DOHH2 (cell line): ENCODE data around the gene WNT2.

Experiments
- H3F3A ChIP-seq: fragments of 200-600 bp; sonication (generic), shearing (Covaris generic); 2 replicates; pipeline ENCODE4 v1.6.0; 2016; ENCODE audit warnings: antibody characterized with exemption, mild to moderate bottlenecking; ENCODE audit not compliant: control insufficient read depth, insufficient read depth
- H3K27ac ChIP-seq: fragments of 200-600 bp; sonication (generic); 2 replicates; pipeline ENCODE4 v1.5.1; 2014; ENCODE audit warnings: low read depth, mild to moderate bottlenecking, low read length, moderate library complexity
- H3K27me3 ChIP-seq: fragments of 200-600 bp; sonication (generic); 2 replicates; pipeline ENCODE4 v1.6.1; 2014; ENCODE audit warnings: mild to moderate bottlenecking, low read length, mixed read lengths; ENCODE audit not compliant: control insufficient read depth
- H3K36me3 ChIP-seq: fragments of 200-600 bp; sonication (generic); 2 replicates; pipeline ENCODE4 v1.6.1; 2014; ENCODE audit warnings: mild to moderate bottlenecking, low read length, moderate library complexity, mixed read lengths; ENCODE audit not compliant: control insufficient read depth
- H3K4me1 ChIP-seq: fragments of 200-600 bp; sonication (generic); 2 replicates; pipeline ENCODE4 v1.6.1; 2014; ENCODE audit warnings: mild to moderate bottlenecking, low read length, mixed read lengths; ENCODE audit not compliant: control insufficient read depth
- H3K4me2 ChIP-seq: fragments of 200-600 bp; sonication (generic); 2 replicates; pipeline ENCODE4 v1.6.0; 2014; ENCODE audit warnings: mild to moderate bottlenecking, low read length, moderate library complexity
- H3K4me3 ChIP-seq: fragments of 200-600 bp; sonication (generic); 2 replicates; pipeline ENCODE4 v1.5.1; 2014; ENCODE audit warnings: mild to moderate bottlenecking, low read length, mixed read lengths
- H3K79me2 ChIP-seq: fragments of 200-600 bp; sonication (generic); 2 replicates; pipeline ENCODE4 v1.6.1; 2014; ENCODE audit warnings: mild to moderate bottlenecking, low read length, mixed read lengths; ENCODE audit not compliant: control insufficient read depth
- H3K9me2 ChIP-seq: fragments of 200-600 bp; sonication (generic); replicated peaks from 2 replicates; pipeline ENCODE4 v1.6.1; 2014; ENCODE audit warnings: mild to moderate bottlenecking, low read length, mixed read lengths; ENCODE audit not compliant: control insufficient read depth
- H3K9me3 ChIP-seq: fragments of 200-600 bp; sonication (generic); 2 replicates; pipeline ENCODE4 v1.6.1; 2014; ENCODE audit warnings: antibody characterized with exemption, low read length, mixed read lengths; ENCODE audit not compliant: control insufficient read depth, insufficient read depth
- H4K20me1 ChIP-seq: fragments of 200-600 bp; sonication (generic); 2 replicates; pipeline ENCODE4 v1.6.0; 2014; ENCODE audit warnings: low read depth, mild to moderate bottlenecking, antibody characterized with exemption, low read length, moderate library complexity; ENCODE audit not compliant: control insufficient read depth, insufficient read depth
- EZH2phosphoT487 ChIP-seq: fragments of 200-600 bp; sonication (generic); IDR thresholded peaks from 2 replicates; pipeline ENCODE4 v1.6.1; 2017; ENCODE audit warnings: borderline replicate concordance, mild to moderate bottlenecking, antibody characterized with exemption, low read length, moderate library complexity, mixed read lengths
- TF ChIP-seq, protein P1 (sequence below): fragments of 200-600 bp; sonication (generic); IDR thresholded peaks from one replicate; pipeline ENCODE4 v1.5.1; 2014; ENCODE audit warnings: antibody characterized with exemption, mild to moderate bottlenecking, low read depth, low read length; ENCODE audit not compliant: poor library complexity, severe bottlenecking

The WNT2 gene

DNA sequence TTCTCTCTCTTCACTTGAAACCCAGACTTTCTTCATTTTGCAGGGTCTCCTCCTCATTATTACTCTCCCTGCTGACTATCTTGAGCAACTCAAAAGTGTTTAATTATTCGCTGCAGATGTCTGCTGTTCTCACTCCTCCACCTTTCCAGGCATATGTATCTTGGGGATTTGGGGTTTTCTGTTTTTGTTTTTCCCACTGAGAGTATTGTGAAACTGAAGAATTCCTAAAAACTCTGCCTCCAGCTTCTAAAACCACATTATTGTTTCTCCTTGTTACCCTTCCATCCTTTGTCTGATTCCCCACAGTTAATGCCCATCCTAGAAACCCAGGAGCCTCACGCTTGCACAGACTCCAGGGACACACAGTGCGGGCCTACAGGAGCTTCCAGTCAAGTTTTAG, 51.3 kb downstream of the WNT2 start:
- Histone ChIP-seq H3K27me3 (peaks cover 50% of the 10 kb centered on the region), H3K27ac (no peak overlapping the region), H3F3A (no peaks in the 10 kb centered on the region), H3K79me2 (no peaks in the 10 kb centered on the region), H3K9me2 (no peaks in the 10 kb centered on the region), H3K9me3 (no peaks in the 10 kb centered on the region), H4K20me1 (no peaks in the 10 kb centered on the region), H3K36me3 (no peaks in the 10 kb centered on the region), H3K4me1 (no peaks in the 10 kb centered on the region), H3K4me2 (no peak overlapping the region), H3K4me3 (no peak overlapping the region)
- TF ChIP-seq EZH2phosphoT487 = no peak

DNA sequence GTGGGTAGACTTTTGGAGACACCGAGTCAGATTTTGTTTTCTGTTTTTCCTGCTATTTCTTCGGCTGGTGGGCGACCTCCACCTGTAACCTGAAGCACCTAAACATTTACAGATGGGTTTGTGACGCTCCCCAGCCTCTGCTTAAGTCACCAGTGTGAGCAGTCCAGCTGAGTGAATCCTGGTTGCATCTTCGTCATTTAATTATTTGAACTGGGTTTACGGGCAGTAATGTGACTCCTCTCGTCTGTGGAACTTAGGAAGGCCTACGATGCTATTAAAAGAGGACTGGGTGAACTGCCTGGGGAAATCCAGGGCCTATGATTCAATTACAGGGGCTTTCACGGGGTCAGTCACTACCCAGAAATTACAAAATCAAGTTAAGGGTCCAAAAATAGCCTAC, 52.5 kb downstream of the WNT2 start:
- H3K4me2 ChIP-seq = no peak overlapping the region
- no peaks in the 10 kb centered on the region for H3K79me2 ChIP-seq
- H3K9me3 ChIP-seq = no peaks in the 10 kb centered on the region
- no peaks in the 10 kb centered on the region for H4K20me1 ChIP-seq
- H3K4me3 ChIP-seq = no peak overlapping the region
- H3K9me2 ChIP-seq = no peaks in the 10 kb centered on the region
- no peaks in the 10 kb centered on the region for H3F3A ChIP-seq
- peaks cover 50% of the 10 kb centered on the region for H3K27me3 ChIP-seq
- no peak overlapping the region for H3K27ac ChIP-seq
- TF ChIP-seq EZH2phosphoT487 = no peak
- TF ChIP-seq, protein P1, sequence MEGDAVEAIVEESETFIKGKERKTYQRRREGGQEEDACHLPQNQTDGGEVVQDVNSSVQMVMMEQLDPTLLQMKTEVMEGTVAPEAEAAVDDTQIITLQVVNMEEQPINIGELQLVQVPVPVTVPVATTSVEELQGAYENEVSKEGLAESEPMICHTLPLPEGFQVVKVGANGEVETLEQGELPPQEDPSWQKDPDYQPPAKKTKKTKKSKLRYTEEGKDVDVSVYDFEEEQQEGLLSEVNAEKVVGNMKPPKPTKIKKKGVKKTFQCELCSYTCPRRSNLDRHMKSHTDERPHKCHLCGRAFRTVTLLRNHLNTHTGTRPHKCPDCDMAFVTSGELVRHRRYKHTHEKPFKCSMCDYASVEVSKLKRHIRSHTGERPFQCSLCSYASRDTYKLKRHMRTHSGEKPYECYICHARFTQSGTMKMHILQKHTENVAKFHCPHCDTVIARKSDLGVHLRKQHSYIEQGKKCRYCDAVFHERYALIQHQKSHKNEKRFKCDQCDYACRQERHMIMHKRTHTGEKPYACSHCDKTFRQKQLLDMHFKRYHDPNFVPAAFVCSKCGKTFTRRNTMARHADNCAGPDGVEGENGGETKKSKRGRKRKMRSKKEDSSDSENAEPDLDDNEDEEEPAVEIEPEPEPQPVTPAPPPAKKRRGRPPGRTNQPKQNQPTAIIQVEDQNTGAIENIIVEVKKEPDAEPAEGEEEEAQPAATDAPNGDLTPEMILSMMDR = no peak
- no peaks in the 10 kb centered on the region for H3K4me1 ChIP-seq
- H3K36me3 ChIP-seq = no peaks in the 10 kb centered on the region

DNA sequence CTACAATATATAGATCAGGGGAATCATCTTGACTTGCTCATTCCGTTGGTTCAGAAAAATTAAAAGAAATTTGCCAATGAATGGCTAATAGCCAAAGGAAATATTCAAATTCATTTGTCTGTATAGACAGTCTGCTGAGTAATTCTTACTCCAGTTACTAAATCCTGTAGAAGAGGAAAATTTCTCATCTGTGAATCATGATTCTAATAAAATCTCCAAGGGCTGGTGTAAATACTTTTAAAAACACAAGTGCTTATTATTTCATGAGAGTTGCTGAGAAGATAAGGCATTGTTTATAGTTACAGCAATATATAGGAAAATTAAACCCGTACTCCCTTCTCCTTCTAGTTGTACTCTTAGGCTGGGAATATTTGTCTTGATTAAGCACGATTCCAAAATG, 53.0 kb downstream of the WNT2 start:
- TF ChIP-seq, protein P1 = no peak
- no peak for TF ChIP-seq EZH2phosphoT487
- Histone ChIP-seq H3K79me2 (no peaks in the 10 kb centered on the region), H3K4me2 (no peak overlapping the region), H4K20me1 (no peaks in the 10 kb centered on the region), H3K27ac (no peak overlapping the region), H3K27me3 (peaks cover 48% of the 10 kb centered on the region), H3K9me3 (no peaks in the 10 kb centered on the region), H3K4me1 (no peaks in the 10 kb centered on the region), H3K4me3 (no peak overlapping the region), H3K36me3 (no peaks in the 10 kb centered on the region), H3F3A (no peaks in the 10 kb centered on the region), H3K9me2 (no peaks in the 10 kb centered on the region)

DNA sequence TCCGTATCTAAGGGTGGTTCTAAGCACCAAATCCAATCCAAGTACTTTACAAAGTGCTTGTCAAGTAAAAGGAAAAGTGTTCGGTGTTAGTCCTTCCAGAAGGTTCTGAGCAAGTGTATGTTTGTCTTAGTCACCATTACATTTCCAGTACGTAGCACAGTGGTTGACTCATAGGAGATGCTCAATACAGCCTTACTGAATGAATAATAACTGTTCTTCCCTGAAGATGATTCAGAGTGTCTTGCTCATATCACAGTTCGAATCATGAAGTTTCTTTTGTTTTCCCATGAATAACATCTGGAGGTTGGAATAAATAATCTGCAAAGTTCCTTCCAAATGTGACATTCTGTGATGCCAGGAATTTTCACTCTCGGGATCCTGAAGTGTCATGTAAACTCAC, 53.4 kb downstream of the WNT2 start:
- no peaks in the 10 kb centered on the region for H3F3A ChIP-seq
- no peaks in the 10 kb centered on the region for H3K36me3 ChIP-seq
- no peaks in the 10 kb centered on the region for H4K20me1 ChIP-seq
- H3K27me3 ChIP-seq = peaks cover 47% of the 10 kb centered on the region
- no peaks in the 10 kb centered on the region for H3K9me2 ChIP-seq
- H3K9me3 ChIP-seq = no peaks in the 10 kb centered on the region
- H3K27ac ChIP-seq = no peak overlapping the region
- TF ChIP-seq, protein P1 = no peak
- no peak for TF ChIP-seq EZH2phosphoT487
- no peaks in the 10 kb centered on the region for H3K4me1 ChIP-seq
- H3K79me2 ChIP-seq = no peaks in the 10 kb centered on the region
- H3K4me3 ChIP-seq = no peak overlapping the region
- H3K4me2 ChIP-seq = no peak overlapping the region
